Measurements from ENCODE around the gene EDA2R. TPM values are rescaled to one million over a fixed set of nuclear protein-coding genes. Genes with fewer than 3 reads are reported as not detected.

Gene EDA2R, protein sequence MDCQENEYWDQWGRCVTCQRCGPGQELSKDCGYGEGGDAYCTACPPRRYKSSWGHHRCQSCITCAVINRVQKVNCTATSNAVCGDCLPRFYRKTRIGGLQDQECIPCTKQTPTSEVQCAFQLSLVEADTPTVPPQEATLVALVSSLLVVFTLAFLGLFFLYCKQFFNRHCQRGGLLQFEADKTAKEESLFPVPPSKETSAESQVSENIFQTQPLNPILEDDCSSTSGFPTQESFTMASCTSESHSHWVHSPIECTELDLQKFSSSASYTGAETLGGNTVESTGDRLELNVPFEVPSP
- total RNA-seq, result 1 to 10 TPM in 1 of 2 donors, under 1 TPM in 1; 0.82 to 2.5 TPM

DNA sequence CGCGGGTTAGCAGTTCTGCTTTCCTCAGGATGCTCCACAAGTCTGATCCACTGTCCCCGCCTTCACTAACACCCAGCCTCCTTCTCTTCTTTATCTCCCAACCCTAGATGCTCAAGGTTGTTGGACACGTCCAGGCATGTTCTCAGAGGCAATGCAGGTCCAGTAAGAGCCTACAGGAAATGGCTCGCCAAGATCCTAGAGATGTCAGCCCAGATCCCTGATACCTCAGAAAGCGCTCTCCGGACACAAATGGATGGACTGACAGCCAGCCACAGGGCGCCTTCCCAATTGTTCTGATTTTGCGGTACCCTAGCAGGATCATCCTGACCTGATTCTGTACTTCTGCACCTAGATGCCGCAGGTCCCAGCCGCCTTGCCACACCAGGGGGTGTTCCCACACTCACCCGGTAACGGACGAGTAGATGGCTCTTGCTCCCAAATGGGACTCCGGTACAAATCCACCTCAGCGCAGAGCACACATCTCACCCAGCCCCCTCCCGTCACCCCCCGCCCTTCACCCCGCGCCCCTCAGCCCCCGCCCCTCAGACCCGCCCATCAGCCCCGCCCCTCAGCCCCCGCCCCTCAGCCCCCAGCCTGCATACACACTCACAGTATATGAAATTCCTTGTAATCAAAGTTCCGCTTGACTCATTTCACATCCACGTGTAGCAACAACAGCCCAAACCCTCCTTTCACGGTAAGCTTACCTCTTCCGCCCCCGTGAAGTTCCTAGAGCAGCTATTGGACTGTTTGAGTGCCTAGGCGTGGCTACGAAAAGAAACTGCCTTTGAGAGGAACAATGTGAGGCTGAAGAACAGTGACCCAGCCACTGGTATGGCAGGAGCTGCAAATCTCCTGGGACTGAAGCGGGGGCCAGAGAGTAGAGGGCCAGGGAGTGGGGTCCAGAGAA is at the start of gene EDA2R:
Gene EDA2R, minus strand, starts transcription at position 488 of the 910 bp plus-strand sequence. CDS start 23,058 bp downstream, outside the sequence.
- Histone ChIP-seq H3K36me3 (no peaks in the 10 kb centered on the region), H3K9ac (ENCODE audit: low read depth in 2 of 2, low read length in 2 of 2) (no peak within 1 kb of the TSS), H3K27ac (no peak within 1 kb of the TSS), H3K27me3 (no peaks in the 10 kb centered on the region), H3K9me3 (no peaks in the 10 kb centered on the region), H3K4me1 (no peaks in the 10 kb centered on the region), H3K4me3 (no peak within 1 kb of the TSS)
- TF ChIP-seq CTCF (IDR thresholded peaks at IDR 0.05), result no peak
- intact Hi-C loops (cut with DNase I), result no loop called here
- peak; percentile 44 for DNase-seq

DNA sequence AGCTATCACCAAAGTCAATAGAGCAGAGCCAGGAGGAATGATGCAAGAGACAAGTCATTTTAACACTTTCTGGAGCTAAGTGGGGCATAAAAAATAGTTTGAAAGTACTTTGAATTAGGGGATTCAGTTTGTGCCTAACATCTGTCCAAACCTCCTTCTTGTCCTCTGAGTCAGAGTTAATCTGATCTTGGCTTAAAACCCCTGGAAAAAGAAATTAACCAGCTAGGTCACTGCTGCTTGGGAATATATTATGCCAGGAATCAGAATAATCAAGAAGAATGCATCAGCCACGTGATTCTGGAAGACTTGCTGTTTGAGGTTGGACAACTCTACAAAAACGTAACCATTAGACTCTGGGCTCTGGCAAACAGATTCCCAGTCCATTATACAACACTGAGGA is 45.3 kb upstream of the EDA2R start:
- Histone ChIP-seq H3K4me3 (no peak overlapping the region), H3K9me3 (no peaks in the 10 kb centered on the region), H3K36me3 (no peaks in the 10 kb centered on the region), H3K27ac (no peak overlapping the region), H3K4me1 (no peaks in the 10 kb centered on the region), H3K27me3 (no peaks in the 10 kb centered on the region), H3K9ac (ENCODE audit: low read depth in 2 of 2, low read length in 2 of 2) (no peak overlapping the region)
- TF ChIP-seq CTCF (IDR thresholded peaks at IDR 0.05), result no peak
- intact Hi-C loops (cut with DNase I), result no loop called here
- DNase-seq, result no peak

- DNase-seq, result no peak
- H3K9me3 ChIP-seq, result no peaks in the 10 kb centered on the region
- no peaks in the 10 kb centered on the region for H3K4me1 ChIP-seq
- H3K36me3 ChIP-seq, result no peaks in the 10 kb centered on the region
- no peak overlapping the region for H3K4me3 ChIP-seq
- intact Hi-C loops (cut with DNase I), result no loop called here
- TF ChIP-seq CTCF (IDR thresholded peaks at IDR 0.05), result no peak
- no peak overlapping the region for H3K27ac ChIP-seq
- H3K9ac ChIP-seq (ENCODE audit: low read depth in 2 of 2, low read length in 2 of 2), result no peak overlapping the region
- no peaks in the 10 kb centered on the region for H3K27me3 ChIP-seq
Measured at GRCh38 chrX:66680451-66680850, 41.6 kb upstream of the EDA2R start.

DNA sequence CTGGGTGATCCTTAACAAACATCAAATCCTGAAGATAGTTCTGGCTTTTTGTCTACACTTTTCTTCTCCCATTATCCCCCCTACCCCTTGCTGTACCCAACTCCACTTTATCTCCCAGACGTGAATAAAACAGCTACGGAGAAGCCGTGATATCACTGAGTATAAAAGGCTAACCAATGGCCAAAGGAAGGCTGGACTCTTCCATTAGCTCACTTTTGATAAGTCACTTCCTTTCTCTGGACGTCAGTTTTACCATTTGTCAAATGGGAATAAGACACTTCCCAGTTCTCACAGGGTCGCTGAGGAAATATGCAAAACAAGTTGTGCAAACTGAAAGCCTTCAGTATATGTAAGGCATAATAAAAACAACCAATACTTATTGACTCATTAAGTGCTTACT is 38.6 kb upstream of the EDA2R start:
- intact Hi-C loops (cut with DNase I), result no loop called here
- H3K4me3 ChIP-seq, result no peak overlapping the region
- H3K9ac ChIP-seq (ENCODE audit: low read depth in 2 of 2, low read length in 2 of 2), result no peak overlapping the region
- no peaks in the 10 kb centered on the region for H3K4me1 ChIP-seq
- TF ChIP-seq CTCF (IDR thresholded peaks at IDR 0.05), result no peak
- no peaks in the 10 kb centered on the region for H3K9me3 ChIP-seq
- no peak for DNase-seq
- H3K27me3 ChIP-seq, result no peaks in the 10 kb centered on the region
- H3K27ac ChIP-seq, result no peak overlapping the region
- no peaks in the 10 kb centered on the region for H3K36me3 ChIP-seq

DNA sequence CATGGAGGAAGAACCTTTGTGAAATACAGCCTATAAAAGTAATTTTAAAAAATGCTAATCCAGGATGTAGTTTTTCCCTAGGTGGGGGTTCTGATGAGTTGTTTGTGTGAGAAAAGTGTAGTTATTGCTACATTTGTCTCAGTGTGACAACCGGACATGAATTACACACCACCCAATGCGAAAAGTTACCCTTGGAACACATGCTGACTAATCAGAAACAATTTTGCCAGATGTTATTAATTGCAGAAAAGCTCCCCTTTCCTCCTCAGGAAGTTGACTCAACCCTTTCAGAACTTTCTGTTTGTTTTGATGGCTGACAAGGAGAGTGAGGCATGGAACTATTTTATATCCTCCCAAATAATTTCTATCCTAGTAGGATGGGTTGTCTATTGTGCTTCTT is 38.1 kb upstream of the EDA2R start:
- Histone ChIP-seq H3K27me3 (no peaks in the 10 kb centered on the region), H3K27ac (no peak overlapping the region), H3K4me3 (no peak overlapping the region), H3K4me1 (no peaks in the 10 kb centered on the region), H3K9ac (ENCODE audit: low read depth in 2 of 2, low read length in 2 of 2) (no peak overlapping the region), H3K36me3 (no peaks in the 10 kb centered on the region), H3K9me3 (no peaks in the 10 kb centered on the region)
- intact Hi-C loops (cut with DNase I), result no loop called here
- TF ChIP-seq CTCF (IDR thresholded peaks at IDR 0.05), result no peak
- no peak for DNase-seq
